Urinary bladder (tissue), 4 donors: ENCODE measurements around the gene FCGR1A. TPM values are rescaled to one million over a fixed set of nuclear protein-coding genes. Genes with fewer than 3 reads are reported as not detected.
"Not testable (repeated sequence)": the region's sequence is repeated elsewhere in the genome, so short reads cannot be mapped to it uniquely, and the experiment has no call there.

ENCODE experiments used
- DNase-seq: peaks from one replicate; pipeline ENCODE4 v3.0.0-alpha.2; 2015; ENCODE audit errors: extremely low spot score
- H3K27ac ChIP-seq: one replicate; pipeline ENCODE4 v1.5.1; 2013; ENCODE audit warnings: low read depth, mild to moderate bottlenecking, moderate library complexity
- H3K36me3 ChIP-seq: one replicate; pipeline ENCODE4 v1.6.1; 2013; ENCODE audit warnings: mild to moderate bottlenecking, moderate library complexity; ENCODE audit not compliant: insufficient read depth
- H3K4me1 ChIP-seq: one replicate; pipeline ENCODE4 v1.6.1; 2013; ENCODE audit warnings: mild to moderate bottlenecking, moderate library complexity; ENCODE audit not compliant: insufficient read depth
- H3K4me3 ChIP-seq: one replicate; pipeline ENCODE4 v1.5.1; 2013; ENCODE audit warnings: low read depth, low read length
- WGBS: extraction: QIAGEN DNeasy Blood & Tissue Kit; methylation state at CpG from one replicate; pipeline ENCODE4 v1.1.7; 2013; 5-methylcytosine and 5-hydroxymethylcytosine counted together
- polyA plus RNA-seq: library from polyadenylated mRNA; stranded (reverse); fragments of 200-250 nt; gene quantifications from one replicate; pipeline ENCODE4 v1.2.3, GENCODE V29; 2013
- total RNA-seq: library from RNA; depleted of rRNA; stranded (reverse); fragments of >200 nt; gene quantifications from one replicate; pipeline ENCODE4 v1.2.3, GENCODE V29; 2014
- donor health status: healthy with polysubstance abuse.
- donor health status: healthy.

Gene FCGR1A
- total RNA-seq (10.4 TPM), polyA plus RNA-seq (10.2 TPM)

DNA sequence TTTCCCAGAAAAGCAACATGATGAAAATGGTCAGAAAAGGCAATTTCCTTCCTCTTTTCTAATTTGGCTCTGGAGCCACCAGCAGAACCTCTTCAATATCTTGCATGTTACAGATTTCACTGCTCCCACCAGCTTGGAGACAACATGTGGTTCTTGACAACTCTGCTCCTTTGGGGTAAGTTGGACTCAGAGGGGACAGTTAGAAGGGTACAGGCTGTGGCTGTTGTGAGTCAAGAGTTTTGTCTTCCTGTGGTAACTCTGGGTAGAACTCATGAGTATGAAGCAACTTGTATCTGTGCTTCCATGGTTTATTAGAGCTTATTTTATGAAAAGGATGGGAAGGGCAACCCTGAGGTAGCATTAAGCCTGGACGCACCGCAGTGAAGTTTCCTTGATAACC, at the start of gene FCGR1A:
FCGR1A (plus strand) TSS at position 95 of the 400 bp plus-strand sequence; CDS start at position 145, 50 bp downstream.
- 86% methylated on average over 1 of the region's 2 CpGs for WGBS
- not testable (repeated sequence) for H3K4me3 ChIP-seq, H3K36me3 ChIP-seq, H3K4me1 ChIP-seq, DNase-seq, H3K27ac ChIP-seq

GRCh38 chr1:149732781-149733180, 49.7 kb upstream of the FCGR1A start:
- H3K36me3 ChIP-seq, H3K27ac ChIP-seq, H3K4me3 ChIP-seq, DNase-seq, H3K4me1 ChIP-seq: not testable (repeated sequence)
- WGBS: 88% methylated on average over 1 of the region's 2 CpGs

GRCh38 chr1:149734692-149735091, 47.8 kb upstream of the FCGR1A start:
- H3K4me3 ChIP-seq, DNase-seq, H3K27ac ChIP-seq, H3K4me1 ChIP-seq, H3K36me3 ChIP-seq: not testable (repeated sequence)
- 79% methylated on average over 1 of the region's 1 CpG for WGBS

DNA sequence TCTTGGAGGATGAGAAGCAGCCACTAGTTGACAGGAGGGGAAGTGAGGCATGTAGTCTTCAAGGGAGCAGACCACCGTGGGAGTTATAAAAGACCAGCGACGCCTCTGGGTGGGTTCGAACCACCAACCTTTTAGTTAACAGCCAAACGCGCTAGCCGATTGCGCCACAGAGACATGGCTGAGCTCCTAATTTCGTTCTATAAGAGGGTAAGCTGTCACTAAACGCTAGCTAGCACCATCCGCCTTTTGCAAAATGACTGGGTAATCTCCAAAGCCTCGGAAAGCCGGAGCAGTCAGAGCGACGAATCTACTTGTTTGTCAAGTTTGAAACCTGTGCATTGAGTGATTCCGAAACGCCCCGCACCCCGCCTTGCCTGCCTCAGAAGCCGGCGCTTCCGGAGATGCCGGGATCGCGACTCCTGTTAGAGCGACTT, 42.3 kb upstream of the FCGR1A start:
- not testable (repeated sequence) for H3K4me1 ChIP-seq, H3K36me3 ChIP-seq, H3K4me3 ChIP-seq, DNase-seq, H3K27ac ChIP-seq
- 7% methylated on average over 26 of the region's 26 CpGs for WGBS

DNA sequence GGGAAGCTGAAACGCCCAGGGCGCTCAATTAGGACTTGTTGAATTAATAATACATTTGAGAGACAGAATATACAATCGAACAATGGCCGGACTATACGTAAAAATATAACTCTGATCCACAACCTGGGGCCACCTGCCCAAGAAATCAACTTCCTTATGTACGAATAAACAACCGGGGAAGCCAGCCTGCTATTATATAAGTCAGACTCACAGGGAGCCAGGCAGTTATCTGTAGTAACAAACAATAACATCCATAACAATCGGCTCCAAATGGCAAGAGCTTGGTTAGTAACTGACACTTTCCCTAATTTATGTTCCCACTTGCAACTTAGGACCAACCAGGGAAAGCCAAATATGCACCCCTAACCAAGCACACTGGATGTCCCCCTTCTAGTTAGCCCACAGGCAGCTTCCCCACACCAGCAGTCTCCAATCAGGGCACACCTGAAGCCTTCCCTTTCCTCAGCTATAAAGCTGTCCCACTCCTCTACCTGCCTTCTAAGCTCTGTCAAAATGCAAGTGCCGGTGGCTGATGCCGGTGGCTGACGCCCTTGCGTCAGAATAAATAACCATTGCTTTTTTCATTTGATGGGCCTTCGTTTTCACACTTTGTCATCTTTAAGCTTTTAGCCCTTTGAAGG, 41.8 kb upstream of the FCGR1A start:
- 44% methylated on average over 7 of the region's 13 CpGs for WGBS
- H3K4me3 ChIP-seq, H3K4me1 ChIP-seq, H3K36me3 ChIP-seq, H3K27ac ChIP-seq, DNase-seq: not testable (repeated sequence)

DNA sequence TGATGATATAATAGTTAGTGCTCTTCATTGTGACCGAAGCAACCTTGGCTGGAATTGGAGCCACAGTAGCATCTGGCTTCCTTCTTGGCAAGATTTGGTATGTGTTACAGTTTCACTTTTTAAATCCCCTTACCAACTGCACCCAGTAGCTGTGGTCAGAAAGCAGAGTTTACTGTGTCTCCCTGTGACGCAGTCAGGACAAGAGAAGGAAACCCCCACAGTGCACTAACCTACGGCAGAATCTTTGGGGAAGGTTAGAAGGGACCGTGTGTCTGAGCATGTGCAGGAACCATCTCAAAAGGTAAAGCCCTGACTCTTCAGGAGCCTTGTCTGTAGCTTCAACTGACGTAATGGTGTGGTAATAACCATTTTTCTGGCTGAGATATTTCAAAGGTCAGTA, 40.6 kb upstream of the FCGR1A start:
- not testable (repeated sequence) for H3K36me3 ChIP-seq, H3K4me3 ChIP-seq, H3K27ac ChIP-seq, DNase-seq, H3K4me1 ChIP-seq
- 70% methylated on average over 2 of the region's 5 CpGs for WGBS

DNA sequence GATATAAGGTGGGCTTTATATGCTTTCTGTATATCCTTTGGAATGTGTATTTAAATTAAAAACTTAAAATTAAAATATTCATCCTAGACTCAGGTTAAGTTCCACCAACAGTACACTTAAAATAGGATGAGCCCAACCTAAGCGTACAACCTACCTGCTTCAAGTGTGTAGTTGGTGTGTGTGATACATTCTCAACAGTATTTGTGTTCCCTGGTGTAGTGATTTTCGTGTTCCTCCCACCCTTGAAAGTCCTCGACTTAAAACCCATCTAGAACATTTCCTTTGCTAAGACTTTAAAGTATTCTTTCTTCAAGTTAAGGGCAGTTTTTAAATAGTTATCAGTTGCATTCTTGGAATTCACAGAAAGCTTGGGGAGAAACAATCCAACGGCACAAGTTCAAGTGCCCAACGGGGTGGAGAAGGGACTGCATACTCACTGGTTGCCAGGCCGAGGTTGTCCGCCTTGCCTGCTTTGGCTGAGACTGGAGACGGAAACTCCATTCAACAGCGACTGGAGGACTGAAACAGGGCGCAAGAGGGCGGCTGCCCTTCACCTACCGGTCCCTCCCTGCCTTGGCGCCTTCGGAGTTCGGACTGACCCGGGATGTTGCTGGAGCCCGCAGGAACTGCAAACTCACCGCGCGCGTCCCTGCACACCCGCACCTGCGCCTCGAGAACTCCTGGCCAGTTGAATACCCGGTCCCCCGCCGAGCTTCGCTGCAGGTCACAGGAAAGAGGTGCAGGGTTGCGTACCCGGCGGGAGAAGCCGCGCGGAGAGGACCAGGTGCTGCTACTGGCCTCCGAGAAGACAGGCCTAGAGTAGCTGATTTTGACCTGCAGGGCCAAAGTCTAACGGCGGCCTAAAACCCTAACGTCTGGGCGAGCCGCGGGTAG, 35.8 kb upstream of the FCGR1A start:
- not testable (repeated sequence) for DNase-seq

GRCh38 chr1:149747359-149748143, 34.9 kb upstream of the FCGR1A start:
- H3K4me3 ChIP-seq, DNase-seq, H3K36me3 ChIP-seq, H3K27ac ChIP-seq, H3K4me1 ChIP-seq: not testable (repeated sequence)
- WGBS: 5% methylated on average over 24 of the region's 40 CpGs

More for the DNA sequence above, 35.8 kb upstream of the FCGR1A start:
- WGBS: 16% methylated on average over 33 of the region's 41 CpGs
- not testable (repeated sequence) for H3K27ac ChIP-seq, H3K36me3 ChIP-seq, H3K4me1 ChIP-seq, H3K4me3 ChIP-seq

- not testable (repeated sequence) for H3K4me3 ChIP-seq, H3K4me1 ChIP-seq, DNase-seq, H3K36me3 ChIP-seq, H3K27ac ChIP-seq
- WGBS: 24% methylated on average over 8 of the region's 8 CpGs
Observed at GRCh38 chr1:149748144-149748500, 34.4 kb upstream of the FCGR1A start.

DNA sequence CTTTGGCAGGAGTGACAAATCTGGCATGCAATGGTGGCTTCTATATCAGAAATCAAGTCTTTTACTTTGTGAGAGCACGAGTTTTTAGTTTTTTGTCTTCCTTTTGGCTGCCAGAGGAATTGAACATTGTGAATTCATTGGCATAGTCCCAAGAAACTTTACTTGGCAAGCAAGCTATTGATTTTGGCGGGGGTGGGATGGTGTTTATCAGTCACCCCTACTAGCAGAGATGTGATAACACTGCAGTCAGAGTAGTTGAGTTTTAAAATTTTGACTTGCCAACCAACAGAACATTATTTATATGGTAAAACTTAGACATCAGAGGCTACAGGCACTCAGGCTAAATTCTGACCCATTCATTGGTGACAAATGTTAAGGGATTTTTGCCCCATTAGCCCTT, 31.9 kb upstream of the FCGR1A start:
- not testable (repeated sequence) for H3K27ac ChIP-seq
- 55% methylated on average over 1 of the region's 2 CpGs for WGBS

GRCh38 chr1:149752186-149752585, 30.3 kb upstream of the FCGR1A start:
- H3K4me3 ChIP-seq, DNase-seq, H3K36me3 ChIP-seq, H3K27ac ChIP-seq, H3K4me1 ChIP-seq: not testable (repeated sequence)
- 98% methylated on average over 1 of the region's 1 CpG for WGBS

More for the DNA sequence above, 31.9 kb upstream of the FCGR1A start:
- DNase-seq, H3K4me3 ChIP-seq, H3K4me1 ChIP-seq, H3K36me3 ChIP-seq: not testable (repeated sequence)

- H3K4me3 ChIP-seq, H3K27ac ChIP-seq, H3K36me3 ChIP-seq, DNase-seq, H3K4me1 ChIP-seq: not testable (repeated sequence)
- whole genome bisulfite sequencing: 69% methylated on average over 2 of the region's 2 CpGs
Observed at GRCh38 chr1:149753466-149753865, 29.0 kb upstream of the FCGR1A start.

GRCh38 chr1:149755294-149755693, 27.2 kb upstream of the FCGR1A start:
- not testable (repeated sequence) for H3K4me1 ChIP-seq, DNase-seq, H3K36me3 ChIP-seq, H3K27ac ChIP-seq, H3K4me3 ChIP-seq
- 64% methylated on average over 2 of the region's 2 CpGs for WGBS
